Measurements from ENCODE around the gene WDR45.

DNA sequence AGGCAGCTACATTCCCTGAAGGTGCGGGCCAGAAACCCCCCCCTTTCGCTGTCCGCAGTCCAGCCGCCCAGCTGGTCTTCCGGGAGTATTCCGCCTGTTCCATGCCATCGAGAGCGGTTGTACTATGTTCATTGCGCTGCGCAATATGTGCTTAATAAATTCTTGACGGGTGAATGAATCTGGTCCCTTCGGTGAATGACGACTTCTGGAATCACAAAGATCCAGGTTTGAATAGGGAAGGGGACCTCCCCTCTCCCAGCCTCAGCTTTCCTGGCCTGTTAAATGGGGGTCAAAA, 35.8 kb downstream of the WDR45 start:
- TF ChIP-seq FOXA1 (IDR thresholded peaks at IDR 0.05) (no peak), SP1 (IDR thresholded peaks at IDR 0.05) (no peak), L3MBTL2 (conservative IDR thresholded peaks at IDR 0.05) (no peak), TARDBP (IDR thresholded peaks at IDR 0.05) (no peak), HDGF (IDR thresholded peaks at IDR 0.05; ENCODE audit: borderline replicate concordance) (no peak), NFRKB (IDR thresholded peaks at IDR 0.05) (no peak), FOXM1 (IDR thresholded peaks at IDR 0.05; ENCODE audit: borderline replicate concordance) (no peak), SUZ12 (IDR thresholded peaks at IDR 0.05) (no peak), BHLHE40 (IDR thresholded peaks at IDR 0.05; ENCODE audit: borderline replicate concordance) (no peak), ZNF384 (IDR thresholded peaks at IDR 0.05) (no peak), CTBP1 (IDR thresholded peaks at IDR 0.05; ENCODE audit: borderline replicate concordance) (no peak), FOXK2 (IDR thresholded peaks at IDR 0.05) (no peak)
- TF ChIP-seq, protein P1, sequence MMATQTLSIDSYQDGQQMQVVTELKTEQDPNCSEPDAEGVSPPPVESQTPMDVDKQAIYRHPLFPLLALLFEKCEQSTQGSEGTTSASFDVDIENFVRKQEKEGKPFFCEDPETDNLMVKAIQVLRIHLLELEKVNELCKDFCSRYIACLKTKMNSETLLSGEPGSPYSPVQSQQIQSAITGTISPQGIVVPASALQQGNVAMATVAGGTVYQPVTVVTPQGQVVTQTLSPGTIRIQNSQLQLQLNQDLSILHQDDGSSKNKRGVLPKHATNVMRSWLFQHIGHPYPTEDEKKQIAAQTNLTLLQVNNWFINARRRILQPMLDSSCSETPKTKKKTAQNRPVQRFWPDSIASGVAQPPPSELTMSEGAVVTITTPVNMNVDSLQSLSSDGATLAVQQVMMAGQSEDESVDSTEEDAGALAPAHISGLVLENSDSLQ (IDR thresholded peaks at IDR 0.05) = no peak

Measured in HEK293T (cell line).